Activated T-cell treated with anti-CD3 and anti-CD28 coated beads, Interleukin-2, amount 50 U/mL, for 1 hour (primary cell): ENCODE measurements around the gene TADA2A.

ENCODE experiments used
- DNase-seq: peaks from one replicate; pipeline ENCODE4 v3.0.0-alpha.2; 2020

Gene TADA2A

GRCh38 chr17:37465069-37465616, 58.5 kb downstream of the TADA2A start:
- DNase-seq: no peak

GRCh38 chr17:37466471-37466870, 59.8 kb downstream of the TADA2A start:
- DNase-seq: no peak

DNA sequence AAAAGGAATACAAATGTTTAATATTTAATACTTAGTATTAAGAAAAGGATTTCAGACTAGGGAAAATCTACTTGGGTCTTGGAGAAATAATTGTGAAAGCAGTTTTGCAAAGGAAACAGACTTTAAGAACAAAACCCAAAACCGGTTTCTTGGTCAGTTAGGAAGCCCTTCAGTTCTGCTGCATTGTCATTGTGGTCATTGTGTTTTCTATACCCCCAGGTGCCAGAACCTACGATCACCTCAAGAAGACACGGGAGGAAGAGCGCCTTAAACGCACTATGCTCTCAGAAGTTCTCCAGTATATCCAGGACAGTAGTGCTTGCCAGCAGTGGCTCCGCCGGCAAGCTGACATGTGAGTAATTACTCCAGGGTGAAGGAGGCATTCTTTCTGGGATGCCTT, 63.5 kb downstream of the TADA2A start:
- no peak for DNase-seq

DNA sequence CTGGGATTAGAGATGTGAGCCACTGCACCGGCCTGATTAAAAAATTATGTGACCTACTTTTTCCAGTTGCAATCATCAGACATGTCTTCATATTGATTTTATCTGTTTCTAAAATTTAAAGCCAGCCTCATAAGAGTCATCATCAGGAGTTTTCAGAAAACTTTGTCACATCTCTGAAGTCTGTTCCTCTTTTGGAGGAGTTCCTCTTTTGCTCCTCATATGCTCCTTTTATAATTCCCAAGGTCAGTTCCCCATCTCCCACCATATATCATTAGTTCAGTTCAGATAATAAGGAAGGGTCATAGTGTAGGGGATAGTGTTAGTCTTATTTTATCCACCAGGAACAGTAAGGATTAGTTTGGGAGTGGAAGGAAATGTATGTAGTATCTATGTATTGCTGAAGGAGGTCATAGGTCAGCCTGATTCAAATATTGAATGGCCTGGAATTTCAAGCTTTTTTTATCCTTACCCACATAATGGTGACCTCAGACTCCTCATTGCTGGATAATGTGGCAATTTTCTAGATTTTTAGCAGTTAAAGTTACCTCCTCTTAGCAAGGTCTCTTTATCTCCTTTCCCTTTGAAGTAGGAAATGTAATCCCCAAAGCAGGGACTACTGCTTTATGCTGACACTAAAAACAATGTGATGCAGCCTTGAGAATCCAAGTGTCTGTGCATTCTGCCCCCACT, 69.2 kb downstream of the TADA2A start:
- no peak for DNase-seq

- DNase-seq: no peak
These were observed 69.9 kb downstream of the TADA2A start for GRCh38 chr17:37476431-37477120.

- no peak for DNase-seq
These were observed 71.5 kb downstream of the TADA2A start for GRCh38 chr17:37478187-37478586.

- DNase-seq: no peak
These were observed 72.3 kb downstream of the TADA2A start for GRCh38 chr17:37479025-37479424.

DNA sequence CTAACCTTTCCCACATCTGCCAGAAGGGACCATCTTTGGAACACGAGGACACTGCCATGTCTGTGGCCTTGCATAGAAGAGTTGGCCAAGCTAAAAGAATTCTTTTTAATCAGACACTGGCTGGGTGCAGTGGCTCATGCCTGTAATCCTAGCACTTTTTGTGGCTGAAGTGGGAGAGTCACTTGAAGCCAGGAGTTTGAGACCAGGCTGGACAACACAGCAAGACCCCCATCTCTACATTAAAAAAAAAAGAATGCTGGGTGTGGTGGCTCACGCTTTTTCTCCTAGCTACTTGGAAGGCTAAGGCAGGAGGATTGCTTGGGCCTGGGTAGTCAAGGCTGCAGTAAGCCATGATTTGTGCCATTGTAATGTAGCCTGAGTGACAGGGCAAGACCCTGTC, 73.7 kb downstream of the TADA2A start:
- no peak for DNase-seq

DNA sequence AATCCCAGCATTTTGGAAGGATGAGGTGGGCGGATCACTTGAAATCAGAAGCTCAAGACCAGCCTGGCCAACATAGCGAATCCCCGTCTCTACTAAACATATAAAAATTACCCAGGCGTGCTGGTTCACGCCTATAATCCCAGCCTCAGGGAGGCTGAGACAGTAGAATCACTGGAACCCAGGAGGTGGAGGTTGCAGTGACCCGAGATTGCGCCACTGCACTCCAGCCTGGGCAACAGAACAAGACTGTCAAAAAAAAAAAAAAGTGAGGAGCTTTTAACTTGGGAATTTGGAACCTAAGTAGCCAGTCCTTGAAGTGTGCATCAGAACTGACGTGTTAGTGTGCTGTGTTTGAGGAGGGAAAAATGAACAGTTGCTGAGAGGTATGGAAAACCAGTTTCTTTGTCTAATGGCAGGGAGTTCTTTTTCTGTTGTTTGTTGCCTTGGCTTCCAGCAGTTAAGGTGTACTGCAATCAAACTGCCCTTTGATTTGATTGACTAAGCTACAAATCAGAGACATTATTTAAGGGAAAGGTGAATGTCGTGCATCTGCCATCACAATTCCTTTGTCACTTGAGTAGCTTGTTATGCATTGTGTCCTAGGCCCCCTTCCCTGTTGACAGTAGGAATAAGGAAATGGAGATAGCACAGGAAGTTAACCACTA, 74.4 kb downstream of the TADA2A start:
- no peak for DNase-seq

GRCh38 chr17:37483311-37484039, 76.8 kb downstream of the TADA2A start:
- no peak for DNase-seq

DNA sequence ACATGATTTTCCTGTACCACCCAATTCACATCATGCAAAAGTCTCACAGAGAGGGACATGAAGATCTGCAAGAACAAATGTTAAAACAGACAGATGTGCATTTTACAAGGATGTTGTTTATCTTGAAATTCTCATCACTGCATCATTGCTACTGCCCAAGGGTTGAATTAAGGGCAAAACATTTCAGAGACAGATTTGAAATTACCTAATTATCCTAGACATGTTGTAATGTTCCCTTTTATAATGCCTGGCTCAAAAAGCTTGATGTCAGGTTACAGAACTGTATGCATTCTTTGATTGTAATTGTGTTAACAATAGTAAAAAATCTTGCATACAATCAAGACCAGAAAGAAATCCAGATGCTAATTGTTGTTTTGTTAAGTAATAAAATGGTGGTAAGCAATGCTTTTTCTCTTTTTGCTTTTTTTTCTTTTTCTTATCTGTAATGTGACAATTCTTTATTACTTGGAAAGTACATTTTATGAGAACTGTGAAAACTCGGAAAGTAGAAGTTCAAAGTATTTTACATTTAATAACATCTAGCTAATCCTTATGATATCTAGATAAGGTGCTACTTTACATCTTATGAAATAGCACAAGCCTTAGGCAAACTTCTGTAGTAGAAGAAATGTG, 79.4 kb downstream of the TADA2A start:
- DNase-seq: no peak

GRCh38 chr17:37488009-37488604, 81.4 kb downstream of the TADA2A start:
- DNase-seq: no peak

- peak; percentile 67 for DNase-seq
These were observed 82.0 kb downstream of the TADA2A start for GRCh38 chr17:37488607-37489196.

- peak; percentile 87 for DNase-seq
These were observed 82.7 kb downstream of the TADA2A start, which contains the start of gene DUSP14 for GRCh38 chr17:37489197-37490001. Gene DUSP14 (plus strand): TSS chr17:37489891. CDS start chr17:37512273, 22,382 bp downstream.

GRCh38 chr17:37490022-37490587, 83.4 kb downstream of the TADA2A start:
- peak; percentile 78 for DNase-seq

- no peak for DNase-seq
These were observed 84.2 kb downstream of the TADA2A start for GRCh38 chr17:37490638-37491614.

- DNase-seq: no peak
These were observed 85.5 kb downstream of the TADA2A start for GRCh38 chr17:37492167-37492566.

DNA sequence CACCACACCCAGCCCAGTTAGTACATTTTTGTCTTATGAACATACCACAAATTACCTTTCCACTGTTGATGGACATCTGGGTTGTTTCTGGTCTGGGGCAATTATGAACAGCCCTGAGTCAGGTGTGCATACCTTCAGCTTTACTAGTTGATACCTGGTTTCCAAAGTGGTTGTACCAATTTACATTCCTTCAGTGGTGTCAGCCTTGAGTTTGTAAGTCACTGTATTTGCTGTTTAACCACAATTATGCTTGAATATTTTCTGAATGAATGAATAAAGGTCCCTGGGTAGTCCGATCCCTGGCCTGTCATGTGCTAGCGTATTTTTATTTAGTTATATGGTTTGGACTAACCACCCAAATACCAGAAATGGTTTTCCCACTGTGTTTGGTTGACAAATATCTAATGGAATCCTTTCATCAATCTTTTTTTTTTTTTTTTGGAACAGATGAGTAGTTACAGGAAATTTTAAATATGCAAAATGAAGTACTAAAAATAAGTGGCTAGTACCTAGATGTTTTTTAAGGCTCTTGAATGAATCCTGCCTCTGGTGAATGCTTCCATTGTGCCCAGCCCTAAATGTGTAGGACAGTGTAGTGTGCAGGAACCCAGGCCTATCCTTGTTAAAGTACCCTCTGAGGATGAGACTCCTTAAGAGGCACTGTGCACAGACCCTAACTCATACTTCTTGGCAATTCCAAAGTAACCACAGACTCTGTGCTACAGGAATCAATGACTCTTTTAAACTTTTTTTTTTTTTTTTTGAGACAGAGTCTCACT, 86.8 kb downstream of the TADA2A start:
- DNase-seq: no peak
